Heart left ventricle (tissue), 13 donors: Measurements from ENCODE around the gene TBCD.

Source experiments
- POLR2A ChIP-seq, 2 donors: fragments of 450-650 bp; IDR thresholded peaks; one replicate each; pipeline ENCODE4 v1.6.1; 2017; ENCODE audit warnings: antibody characterized with exemption in 2 of 2, mild to moderate bottlenecking in 2 of 2, moderate library complexity in 2 of 2
- TF ChIP-seq, protein P1 (sequence below), 12 donors: fragments of 200-600 bp; sonication (generic) in 4 of 12; IDR thresholded peaks; one replicate each; pipeline versions ENCODE4 v1.5.0 to v1.8.0; 2018 to 2022; ENCODE audit warnings: antibody characterized with exemption in 12 of 12, mild to moderate bottlenecking in 5 of 12
- donor health status: ischemic (EF 13 %, LVEDD 7.1; RV severe dilation, severe dysfunction).
- donor health status: DM: no; HTN: yes; CAD: no.
- donor health status: DM: no; HTN: no; CAD: no.
- donor health status: ischemic (EF 25% LVEDD 6.9; RV normal size, moderate dysfunction).
- donor health status: ischemic (EF 25% LVEDD 5.7; RV mildly dilated, moderate dysfunction).
- donor health status: ischemic (EF 35%, LVEDD 5.7; RV mildly dilated, moderate dysfunction).
- donor health status: nonischemic (EF 11% LVEDD 7.7; RV severe dilation, severe dysfunction).
- donor health status: DM: yes; HTN: yes; CAD: no.
- donor health status: PGD.
- donor health status: ischemic (EF 29% LVEDD 5.4; RV normal size, mild dysfunction).
- donor health status: nonischemic (EF 23%, LVEDD 6.1; RV moderate dilation, normal function).

DNA sequence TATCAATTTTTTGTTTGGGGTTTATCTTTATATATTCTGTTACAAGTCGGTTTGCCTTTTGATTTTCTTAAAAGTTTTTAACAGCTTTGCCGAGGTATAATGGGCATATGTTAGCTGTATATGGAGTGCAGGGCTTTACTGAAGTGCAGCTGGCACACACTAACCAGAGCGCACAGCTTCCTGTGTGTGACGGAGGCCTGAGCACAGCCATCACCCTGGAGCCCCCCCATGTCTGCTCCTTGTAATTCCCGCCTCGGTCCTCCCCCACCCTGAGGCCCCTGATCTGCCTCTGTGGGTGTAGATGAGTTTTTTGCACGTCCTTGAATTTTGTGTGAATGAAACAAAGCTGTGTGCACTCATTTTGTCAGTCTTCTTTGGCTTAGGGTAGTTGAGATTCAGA lies 148.1 kb downstream of the TBCD start:
- no peak for TF ChIP-seq POLR2A (IDR thresholded peaks at IDR 0.05)
- TF ChIP-seq, protein P1, sequence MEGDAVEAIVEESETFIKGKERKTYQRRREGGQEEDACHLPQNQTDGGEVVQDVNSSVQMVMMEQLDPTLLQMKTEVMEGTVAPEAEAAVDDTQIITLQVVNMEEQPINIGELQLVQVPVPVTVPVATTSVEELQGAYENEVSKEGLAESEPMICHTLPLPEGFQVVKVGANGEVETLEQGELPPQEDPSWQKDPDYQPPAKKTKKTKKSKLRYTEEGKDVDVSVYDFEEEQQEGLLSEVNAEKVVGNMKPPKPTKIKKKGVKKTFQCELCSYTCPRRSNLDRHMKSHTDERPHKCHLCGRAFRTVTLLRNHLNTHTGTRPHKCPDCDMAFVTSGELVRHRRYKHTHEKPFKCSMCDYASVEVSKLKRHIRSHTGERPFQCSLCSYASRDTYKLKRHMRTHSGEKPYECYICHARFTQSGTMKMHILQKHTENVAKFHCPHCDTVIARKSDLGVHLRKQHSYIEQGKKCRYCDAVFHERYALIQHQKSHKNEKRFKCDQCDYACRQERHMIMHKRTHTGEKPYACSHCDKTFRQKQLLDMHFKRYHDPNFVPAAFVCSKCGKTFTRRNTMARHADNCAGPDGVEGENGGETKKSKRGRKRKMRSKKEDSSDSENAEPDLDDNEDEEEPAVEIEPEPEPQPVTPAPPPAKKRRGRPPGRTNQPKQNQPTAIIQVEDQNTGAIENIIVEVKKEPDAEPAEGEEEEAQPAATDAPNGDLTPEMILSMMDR (IDR thresholded peaks at IDR 0.05), result no peak
